ENCODE data around the gene INIP. TPM values are rescaled to one million over a fixed set of nuclear protein-coding genes. Genes with fewer than 3 reads are reported as not detected.
A peak's percentile ranks its signal among the peaks of the same experiment; 100 is the strongest.

The INIP gene
- total RNA-seq, 4 donors from 2014 or later, result 11.6 to 14.2 (median 13.0) TPM

GRCh38 chr9:112669326-112669725 lies 48.6 kb downstream of the INIP start:
- 92 to 100% methylated on average over 1 to 2 of the region's 2 CpGs for WGBS, 2 donors (ENCODE audit: low coverage in 1 of 2)
- Histone ChIP-seq H3K36me3 (no peaks in the 10 kb centered on the region), H3K4me1 (no peaks in the 10 kb centered on the region), H3K9me3 (no peaks in the 10 kb centered on the region), H3K27ac (no peak overlapping the region), H3K27me3 (no peaks in the 10 kb centered on the region), H3K4me3 (no peak overlapping the region)
- no peak for TF ChIP-seq EP300 (IDR thresholded peaks at IDR 0.05)
- TF ChIP-seq CTCF (IDR thresholded peaks at IDR 0.05), result no peak
- no peak for TF ChIP-seq POLR2A (IDR thresholded peaks at IDR 0.05)
- no peak for TF ChIP-seq POLR2AphosphoS5 (IDR thresholded peaks at IDR 0.05)
- ATAC-seq, result no peak

GRCh38 chr9:112665347-112665746 lies 52.6 kb downstream of the INIP start:
- H3K27me3 ChIP-seq, result no peaks in the 10 kb centered on the region
- H3K4me3 ChIP-seq, result no peak overlapping the region
- no peaks in the 10 kb centered on the region for H3K9me3 ChIP-seq
- H3K36me3 ChIP-seq, result no peaks in the 10 kb centered on the region
- H3K27ac ChIP-seq, result no peak overlapping the region
- TF ChIP-seq POLR2A (IDR thresholded peaks at IDR 0.05) (no peak), CTCF (IDR thresholded peaks at IDR 0.05) (peak in 3 of 4 experiments; percentile 11 to 24 (median 18))
- WGBS, 2 donors (ENCODE audit: low coverage in 1 of 2), result 71 to 77% methylated on average over 4 of the region's 4 CpGs
- ATAC-seq, result no peak
- no peaks in the 10 kb centered on the region for H3K4me1 ChIP-seq

- Histone ChIP-seq H3K36me3 (peaks cover 0 to 4% of the 10 kb centered on the region in 2 donors), H3K4me3 (no peak overlapping the region), H3K4me1 (no peaks in the 10 kb centered on the region), H3K27ac (no peak overlapping the region), H3K27me3 (no peaks in the 10 kb centered on the region), H3K9me3 (no peaks in the 10 kb centered on the region)
- no peak for TF ChIP-seq EP300 (IDR thresholded peaks at IDR 0.05)
- no peak for TF ChIP-seq POLR2AphosphoS5 (IDR thresholded peaks at IDR 0.05)
- no peak for TF ChIP-seq POLR2A (IDR thresholded peaks at IDR 0.05)
- no peak for TF ChIP-seq CTCF (IDR thresholded peaks at IDR 0.05)
- ATAC-seq, result no peak
- WGBS, 2 donors (ENCODE audit: low coverage in 1 of 2), result 85 to 94% methylated on average over 2 to 3 of the region's 3 CpGs
These were observed 53.4 kb downstream of the INIP start for GRCh38 chr9:112664531-112664930.

- H3K4me1 ChIP-seq, result no peaks in the 10 kb centered on the region
- no peak overlapping the region for H3K27ac ChIP-seq
- no peak for ATAC-seq
- H3K27me3 ChIP-seq, result no peaks in the 10 kb centered on the region
- H3K4me3 ChIP-seq, result no peak overlapping the region
- WGBS, 2 donors (ENCODE audit: low coverage in 1 of 2), result 88% methylated on average over 3 to 5 of the region's 5 CpGs
- no peak for TF ChIP-seq POLR2AphosphoS5 (IDR thresholded peaks at IDR 0.05)
- no peak for TF ChIP-seq EP300 (IDR thresholded peaks at IDR 0.05)
- no peak for TF ChIP-seq POLR2A (IDR thresholded peaks at IDR 0.05)
- no peak for TF ChIP-seq CTCF (IDR thresholded peaks at IDR 0.05)
- H3K9me3 ChIP-seq, result no peaks in the 10 kb centered on the region
- peaks cover 0 to 9% of the 10 kb centered on the region in 2 donors for H3K36me3 ChIP-seq
These were observed 54.2 kb downstream of the INIP start for GRCh38 chr9:112663681-112664080.

DNA sequence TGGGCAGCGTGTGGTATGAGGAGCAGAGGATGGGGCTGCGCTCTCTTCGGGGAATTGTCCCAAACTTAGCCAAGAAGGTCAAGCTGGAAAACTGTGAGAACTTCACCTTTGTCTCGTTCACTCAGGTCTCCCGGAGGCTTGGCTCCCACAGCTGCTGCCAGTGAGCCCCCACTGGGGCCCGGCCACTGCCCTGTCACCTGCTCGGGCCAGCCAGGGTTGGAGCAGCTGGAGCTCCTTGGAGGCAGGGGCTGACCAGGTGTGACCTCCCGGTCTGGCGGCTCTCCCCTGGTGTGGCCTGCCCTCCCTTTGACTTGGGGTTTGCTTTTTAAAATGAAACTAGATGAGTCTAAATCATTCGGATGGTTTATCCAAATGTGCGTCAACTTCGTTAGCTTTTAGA lies 58.0 kb downstream of the INIP start:
- ATAC-seq, result no peak
- no peak for TF ChIP-seq POLR2A (IDR thresholded peaks at IDR 0.05)
- Histone ChIP-seq H3K27ac (no peak overlapping the region), H3K4me3 (no peak overlapping the region), H3K4me1 (no peaks in the 10 kb centered on the region), H3K9me3 (no peaks in the 10 kb centered on the region), H3K36me3 (peaks cover 0 to 9% of the 10 kb centered on the region in 2 donors), H3K27me3 (no peaks in the 10 kb centered on the region)
- WGBS, 2 donors (ENCODE audit: low coverage in 1 of 2), result 98 to 100% methylated on average over 3 to 8 of the region's 12 CpGs

All from gastroesophageal sphincter (tissue), 4 donors.